ENCODE data around the gene CACNA2D1.

Gene CACNA2D1

DNA sequence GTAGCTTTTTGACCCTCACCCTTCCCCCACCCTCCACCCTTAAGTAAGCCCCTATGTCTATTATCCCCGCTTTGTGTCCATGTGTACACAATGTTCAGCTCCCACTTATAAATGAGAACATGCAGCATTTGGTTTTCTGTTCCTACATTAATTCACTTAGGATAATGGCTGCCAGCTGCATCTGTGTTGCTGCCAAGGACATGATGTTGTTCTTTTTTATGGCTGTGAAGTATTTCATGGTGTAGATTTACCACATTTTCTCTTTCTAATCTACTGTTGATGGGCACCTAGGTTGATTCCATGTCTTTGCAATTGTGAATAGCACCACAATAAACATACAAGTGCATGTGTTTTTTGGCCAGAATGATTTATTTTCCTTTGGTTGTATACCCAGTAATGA lies 232.2 kb downstream of the CACNA2D1 start:
- no peak for DNase-seq

GRCh38 chr7:82210416-82211184 lies 233.0 kb downstream of the CACNA2D1 start:
- DNase-seq = no peak

DNA sequence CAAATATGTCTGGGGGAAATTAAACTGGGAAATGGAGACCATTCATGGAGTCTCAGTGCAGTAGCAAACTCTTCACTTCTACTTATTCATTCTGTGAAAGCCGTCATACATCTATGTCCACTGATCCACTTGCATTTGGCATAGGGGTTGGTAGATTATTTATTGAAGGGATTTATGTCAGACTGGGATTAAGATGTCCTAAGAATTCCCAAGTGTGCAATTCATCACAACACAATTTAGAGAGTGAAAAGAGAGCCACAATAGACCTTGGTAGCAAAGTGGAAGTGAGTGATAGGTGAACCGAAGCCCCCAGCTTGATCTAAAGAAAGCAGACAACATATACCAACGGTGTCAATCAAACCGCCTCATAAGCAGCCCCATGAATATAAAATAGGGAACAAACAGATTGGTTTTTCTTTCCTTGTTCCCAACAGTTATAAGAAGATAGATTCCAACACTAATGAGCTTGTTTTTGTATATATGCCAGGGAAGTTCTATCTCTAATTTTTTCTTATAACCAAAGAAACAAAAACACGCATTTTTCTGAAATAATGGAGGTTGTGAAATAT lies 234.3 kb downstream of the CACNA2D1 start:
- DNase-seq = no peak

GRCh38 chr7:82204694-82205093 lies 238.9 kb downstream of the CACNA2D1 start:
- DNase-seq = no peak

DNA sequence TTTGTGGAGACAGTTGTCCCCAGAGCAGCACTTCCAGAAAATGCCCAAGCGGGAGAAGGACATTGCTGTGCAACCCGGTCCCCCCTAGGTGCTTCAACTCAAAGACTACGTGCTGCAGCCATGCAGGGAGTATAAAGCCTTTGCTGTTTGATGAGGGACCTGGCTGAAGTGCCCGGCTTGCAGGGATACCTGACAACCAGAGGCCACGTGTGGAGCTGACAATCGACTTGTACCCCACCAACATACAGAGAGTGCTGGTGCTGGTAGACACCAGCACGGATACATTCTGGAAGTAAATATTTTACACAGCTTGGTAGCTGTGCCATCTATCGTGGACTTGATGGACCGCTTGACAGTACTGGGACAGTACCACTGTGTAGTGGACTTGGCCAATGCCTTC lies 240.6 kb downstream of the CACNA2D1 start:
- DNase-seq = no peak

GRCh38 chr7:82202107-82202506 lies 241.5 kb downstream of the CACNA2D1 start:
- DNase-seq = no peak

GRCh38 chr7:82200601-82201000 lies 243.0 kb downstream of the CACNA2D1 start:
- no peak for DNase-seq

GRCh38 chr7:82194016-82194643 lies 249.4 kb downstream of the CACNA2D1 start:
- DNase-seq = no peak

- DNase-seq = no peak
Observed at GRCh38 chr7:82188636-82189035, 254.9 kb downstream of the CACNA2D1 start.

DNA sequence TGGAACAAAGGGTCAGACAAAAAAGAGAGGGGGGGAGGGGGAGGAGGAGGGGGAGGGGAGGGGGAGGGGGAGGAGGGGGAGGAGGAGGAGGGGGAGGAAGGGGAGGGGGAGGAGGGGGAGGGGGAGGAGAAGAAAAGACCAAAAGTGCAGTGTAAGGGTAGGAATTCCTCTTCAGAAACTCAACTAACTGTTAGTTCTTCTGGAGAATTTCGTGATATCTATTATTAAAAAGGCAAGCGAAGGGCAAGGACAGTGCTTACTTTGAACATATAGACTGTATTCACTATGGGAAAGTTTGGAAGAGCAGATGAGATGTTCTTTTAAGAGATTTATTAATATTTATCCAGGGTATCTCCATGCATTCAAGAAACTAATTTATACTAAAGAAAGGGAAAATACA lies 258.1 kb downstream of the CACNA2D1 start:
- DNase-seq = no peak

DNA sequence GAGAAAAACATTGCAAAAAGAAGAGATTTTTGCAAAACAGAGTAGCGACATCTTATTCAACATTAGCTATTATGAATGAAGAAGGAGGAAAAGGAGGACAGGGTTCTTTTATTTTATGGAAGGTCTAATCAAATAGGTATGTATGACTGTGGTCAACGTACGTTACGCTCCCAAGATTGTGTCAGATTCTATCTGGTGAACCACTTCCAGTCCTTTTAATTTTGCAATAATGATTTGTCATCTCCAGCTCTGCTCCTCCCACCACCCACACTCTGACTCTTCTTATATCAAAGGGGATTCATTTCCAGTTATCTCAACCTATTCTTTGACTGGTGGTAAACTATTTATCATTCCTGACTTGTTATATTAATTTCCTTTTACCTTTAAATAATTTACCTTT lies 259.9 kb downstream of the CACNA2D1 start:
- DNase-seq = no peak

DNA sequence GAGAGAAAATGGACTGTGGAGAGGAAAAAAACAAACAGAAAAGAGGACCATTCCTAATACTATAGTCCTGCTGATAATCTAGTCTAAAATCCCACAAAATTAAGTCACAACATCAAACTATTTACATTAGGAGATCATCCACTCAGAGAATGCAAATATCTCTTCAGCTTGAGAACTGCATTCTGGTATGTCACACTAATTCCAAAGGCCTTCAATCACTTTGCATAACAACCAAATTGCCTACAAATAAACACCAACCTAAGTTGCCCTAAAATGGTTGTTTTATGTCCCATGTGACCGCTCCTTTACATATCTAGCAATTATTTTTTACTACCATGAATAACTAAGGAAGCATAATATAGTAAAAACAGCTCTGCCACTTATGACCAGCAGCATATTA lies 264.3 kb downstream of the CACNA2D1 start:
- no peak for DNase-seq

GRCh38 chr7:82175319-82175718 lies 268.3 kb downstream of the CACNA2D1 start:
- no peak for DNase-seq

DNA sequence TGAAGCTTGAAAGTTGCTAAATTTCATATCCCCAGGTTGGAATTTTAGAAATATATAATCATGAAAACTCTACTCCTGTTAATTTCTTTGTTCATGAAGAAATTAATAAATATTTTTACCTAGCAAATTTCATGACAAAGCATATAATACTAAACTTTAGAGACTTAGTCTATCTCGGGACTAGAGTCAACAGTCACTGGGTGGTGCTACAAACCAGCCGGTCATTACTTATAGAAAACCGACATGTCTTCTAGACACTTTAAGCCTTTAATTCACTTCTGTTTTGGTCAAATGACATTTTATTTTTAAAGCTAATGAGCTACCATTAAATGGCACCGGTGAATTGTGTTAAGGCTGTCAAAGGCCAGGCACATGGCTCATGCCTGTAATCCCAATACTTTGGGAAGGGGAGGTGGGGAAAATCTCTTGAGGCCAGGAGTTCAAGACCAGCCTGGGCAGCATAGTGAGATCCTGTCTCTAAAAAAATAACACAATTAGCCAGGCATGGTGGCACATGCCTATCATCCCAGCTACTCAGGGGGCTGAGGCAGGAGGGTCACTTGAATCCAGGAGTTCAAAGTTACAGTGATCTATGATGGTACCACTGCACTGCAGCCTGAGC lies 270.1 kb downstream of the CACNA2D1 start:
- DNase-seq = no peak

DNA sequence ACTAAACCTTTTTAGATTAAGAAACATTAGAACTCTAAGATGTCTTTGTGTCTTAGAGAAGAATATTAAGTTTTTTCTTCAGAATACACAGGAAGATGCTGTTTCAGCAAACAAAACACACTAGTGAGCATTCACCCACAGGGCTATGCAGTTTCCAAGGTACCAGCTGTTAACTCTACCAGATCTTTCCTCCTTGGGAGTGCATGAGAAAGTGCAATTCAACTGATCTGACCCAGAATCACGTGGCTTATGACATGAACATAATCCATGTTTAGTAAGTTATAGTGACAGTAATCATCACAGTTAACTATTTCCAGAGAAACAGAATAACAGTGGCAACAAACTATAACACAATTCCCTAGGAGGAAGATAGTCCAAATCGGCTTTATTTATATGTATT lies 270.7 kb downstream of the CACNA2D1 start:
- DNase-seq = no peak

GRCh38 chr7:82172017-82172416 lies 271.6 kb downstream of the CACNA2D1 start:
- no peak for DNase-seq

DNA sequence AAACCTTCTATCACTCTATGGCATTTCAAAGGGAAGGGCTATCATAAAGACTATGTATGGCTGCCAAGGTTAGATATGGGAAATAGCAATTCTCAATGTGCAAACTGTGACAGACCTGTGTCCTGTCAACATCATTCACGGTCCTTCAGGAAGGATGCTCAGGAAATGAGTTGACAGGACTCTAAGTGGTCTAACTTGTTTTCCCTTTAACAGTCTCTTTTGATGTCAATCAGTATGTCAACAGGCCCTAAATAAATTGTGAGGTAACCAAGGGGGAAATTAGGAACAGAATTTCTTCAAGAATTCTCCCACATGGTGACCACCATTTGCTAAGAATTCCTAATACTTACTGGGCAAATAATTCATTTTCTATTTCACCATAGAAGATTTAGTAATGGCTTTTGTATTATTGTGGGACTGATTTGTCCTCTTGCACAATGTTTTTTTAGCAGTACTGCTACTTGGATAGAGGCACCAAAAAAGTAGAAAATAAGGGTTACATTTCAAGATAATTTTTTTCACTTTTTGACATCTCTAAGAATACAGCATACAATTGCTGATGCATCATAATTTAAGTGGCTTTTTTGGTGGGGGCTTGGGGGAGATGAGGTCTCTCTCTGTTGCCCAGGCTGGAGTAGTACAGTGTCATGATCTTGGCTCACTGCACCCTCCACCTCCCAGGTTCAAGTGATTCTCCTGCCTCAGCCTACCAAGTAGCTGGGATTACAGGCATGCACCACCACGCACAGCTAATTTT lies 275.8 kb downstream of the CACNA2D1 start:
- peak; percentile 24 for DNase-seq

- DNase-seq = peak; percentile 65
Observed at GRCh38 chr7:82166260-82167015, 277.1 kb downstream of the CACNA2D1 start.

- DNase-seq = peak; percentile 68
Observed at GRCh38 chr7:82164813-82165212, 278.8 kb downstream of the CACNA2D1 start.

GRCh38 chr7:82164410-82164809 lies 279.2 kb downstream of the CACNA2D1 start:
- DNase-seq = no peak

DNA sequence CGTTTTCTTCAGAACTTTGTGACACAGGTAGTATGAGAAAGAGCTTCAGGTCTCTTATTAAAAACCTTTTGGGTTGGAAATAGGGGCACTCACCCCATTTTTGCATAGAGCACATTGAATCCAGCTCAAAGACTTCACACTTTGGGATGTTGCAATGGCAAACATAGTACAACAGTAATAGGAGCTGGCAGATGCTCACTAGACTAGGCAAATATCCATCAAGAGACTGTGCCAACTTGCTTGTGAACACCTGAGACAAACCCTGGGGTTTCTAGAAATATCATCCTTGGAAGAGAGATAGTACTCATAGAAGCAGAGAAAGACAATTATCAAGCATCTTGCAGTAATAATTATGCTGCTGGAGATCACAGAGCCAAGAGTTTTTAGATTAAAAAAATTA lies 280.0 kb downstream of the CACNA2D1 start:
- peak; percentile 56 for DNase-seq

- no peak for DNase-seq
Observed at GRCh38 chr7:82162289-82162688, 281.3 kb downstream of the CACNA2D1 start.
